AG09309 (cell line): ENCODE data around the gene LGMN.

Experiments used
- DNase-seq: peaks from one replicate; pipeline ENCODE4 v3.0.0-alpha.2; 2010; ENCODE audit warnings: low read depth
- H3K4me3 ChIP-seq: 2 replicates; pipeline ENCODE4 v1.5.1; 2011; ENCODE audit warnings: mild to moderate bottlenecking, low read depth, low read length, moderate library complexity; ENCODE audit not compliant: control insufficient read depth
- CTCF ChIP-seq: IDR thresholded peaks from 2 replicates; pipeline ENCODE4 v1.5.1; 2011; ENCODE audit warnings: mild to moderate bottlenecking, low read depth, low read length, inconsistent platforms; ENCODE audit not compliant: insufficient read depth, control insufficient read depth; ENCODE audit errors: missing control alignments

LGMN gene

GRCh38 chr14:92704821-92705220, 43.6 kb downstream of the LGMN start:
- H3K4me3 ChIP-seq = no peak overlapping the region
- no peak for TF ChIP-seq CTCF
- no peak for DNase-seq

GRCh38 chr14:92704036-92704804, 44.2 kb downstream of the LGMN start:
- TF ChIP-seq CTCF = no peak
- DNase-seq = no peak
- no peak overlapping the region for H3K4me3 ChIP-seq

- no peak for DNase-seq
- no peak for TF ChIP-seq CTCF
- H3K4me3 ChIP-seq = no peak overlapping the region
These were observed 44.9 kb downstream of the LGMN start for GRCh38 chr14:92703516-92703915.

- DNase-seq = no peak
- no peak overlapping the region for H3K4me3 ChIP-seq
- TF ChIP-seq CTCF = no peak
These were observed 45.9 kb downstream of the LGMN start for GRCh38 chr14:92702441-92702918.

- no peak for TF ChIP-seq CTCF
- no peak overlapping the region for H3K4me3 ChIP-seq
- DNase-seq = no peak
These were observed 46.6 kb downstream of the LGMN start for GRCh38 chr14:92701826-92702225.

GRCh38 chr14:92698393-92698792, 50.0 kb downstream of the LGMN start:
- no peak overlapping the region for H3K4me3 ChIP-seq
- TF ChIP-seq CTCF = no peak
- DNase-seq = no peak
